Stimulated activated CD4-positive, alpha-beta T cell treated with anti-CD3 and anti-CD28 coated beads, Interleukin-1b, Interleukin-23, amount 100 ng/mL, for 48 hours (primary cell): ENCODE measurements around the gene BTBD1.

ENCODE experiments used
- DNase-seq: peaks from one replicate; pipeline ENCODE4 v3.0.0-alpha.2; 2020

BTBD1 gene

GRCh38 chr15:82985688-82986441 is 81.2 kb downstream of the BTBD1 start, which contains the start of gene RAMAC:
Gene RAMAC (plus strand): TSS chr15:82986210. CDS start chr15:82989019, 2,809 bp downstream.
- DNase-seq = peak; percentile 93

GRCh38 chr15:82980981-82981380 is 86.1 kb downstream of the BTBD1 start:
- no peak for DNase-seq

- no peak for DNase-seq
These were observed 87.3 kb downstream of the BTBD1 start for GRCh38 chr15:82979726-82980125.

GRCh38 chr15:82978438-82978837 is 88.6 kb downstream of the BTBD1 start:
- no peak for DNase-seq

GRCh38 chr15:82977076-82977475 is 90.0 kb downstream of the BTBD1 start:
- DNase-seq = no peak

- no peak for DNase-seq
These were observed 94.1 kb downstream of the BTBD1 start for GRCh38 chr15:82972990-82973389.

- DNase-seq = no peak
These were observed 95.7 kb downstream of the BTBD1 start for GRCh38 chr15:82971218-82971984.

GRCh38 chr15:82970696-82971095 is 96.4 kb downstream of the BTBD1 start:
- no peak for DNase-seq

GRCh38 chr15:82970078-82970686 is 96.9 kb downstream of the BTBD1 start:
- DNase-seq = no peak

- no peak for DNase-seq
These were observed 97.7 kb downstream of the BTBD1 start for GRCh38 chr15:82969353-82969752.

GRCh38 chr15:82968066-82968465 is 99.0 kb downstream of the BTBD1 start:
- no peak for DNase-seq

- DNase-seq = no peak
These were observed 100.4 kb downstream of the BTBD1 start for GRCh38 chr15:82966671-82967071.
